Activated CD8-positive, alpha-beta memory T cell treated with anti-CD3 and anti-CD28 coated beads, Interleukin-2, amount 50 U/mL, for 1 hour (primary cell): Measurements from ENCODE around the gene MRGPRF.
"Not testable (repeated sequence)": the region's sequence is repeated elsewhere in the genome, so short reads cannot be mapped to it uniquely, and the experiment has no call there.

ENCODE experiments used
- DNase-seq: peaks from one replicate; pipeline ENCODE4 v3.0.0-alpha.2; 2020; ENCODE audit errors: extremely low read depth

Gene MRGPRF

GRCh38 chr11:69002570-69003231 lies 10.3 kb downstream of the MRGPRF start:
- no peak for DNase-seq

- no peak for DNase-seq
These were observed 10.9 kb downstream of the MRGPRF start for GRCh38 chr11:69002110-69002569.

GRCh38 chr11:69001243-69002081 lies 11.6 kb downstream of the MRGPRF start:
- DNase-seq = no peak

- DNase-seq = no peak
These were observed 12.2 kb downstream of the MRGPRF start for GRCh38 chr11:69000831-69001242.

GRCh38 chr11:69000391-69000790 lies 12.7 kb downstream of the MRGPRF start:
- no peak for DNase-seq

GRCh38 chr11:68999748-69000355 lies 13.2 kb downstream of the MRGPRF start:
- not testable (repeated sequence) for DNase-seq

- DNase-seq = no peak
These were observed 13.8 kb downstream of the MRGPRF start for GRCh38 chr11:68999093-68999747.

GRCh38 chr11:68998390-68998911 lies 14.6 kb downstream of the MRGPRF start:
- no peak for DNase-seq

GRCh38 chr11:68997995-68998348 lies 15.1 kb downstream of the MRGPRF start:
- DNase-seq = no peak

- no peak for DNase-seq
These were observed 15.7 kb downstream of the MRGPRF start for GRCh38 chr11:68997124-68997994.

GRCh38 chr11:68996376-68997123 lies 16.5 kb downstream of the MRGPRF start:
- no peak for DNase-seq

- no peak for DNase-seq
These were observed 18.2 kb downstream of the MRGPRF start for GRCh38 chr11:68994894-68995285.

GRCh38 chr11:68994161-68994893 lies 18.7 kb downstream of the MRGPRF start:
- no peak for DNase-seq

GRCh38 chr11:68993546-68993945 lies 19.5 kb downstream of the MRGPRF start:
- DNase-seq = no peak

- DNase-seq = no peak
These were observed 20.2 kb downstream of the MRGPRF start for GRCh38 chr11:68992743-68993255.

GRCh38 chr11:68990995-68991780 lies 21.9 kb downstream of the MRGPRF start:
- no peak for DNase-seq

GRCh38 chr11:68989936-68990606 lies 23.0 kb downstream of the MRGPRF start:
- no peak for DNase-seq

- DNase-seq = no peak
These were observed 24.6 kb downstream of the MRGPRF start for GRCh38 chr11:68988491-68988890.
